Stimulated activated CD8-positive, alpha-beta memory T cell treated with anti-CD3 and anti-CD28 coated beads, Interleukin-7, amount 100 ng/mL, for 1 hour (primary cell): ENCODE data around the gene OPA3.

ENCODE experiments used
- DNase-seq, 2 donors: peaks; one replicate each; pipeline ENCODE4 v3.0.0-alpha.2; 2020; ENCODE audit warnings: low read depth in 2 of 2

OPA3 gene

GRCh38 chr19:45598267-45599001 lies 13.8 kb upstream of the OPA3 start:
- no peak for DNase-seq

- DNase-seq: no peak
Measured at GRCh38 chr19:45597425-45598111, 13.0 kb upstream of the OPA3 start.

GRCh38 chr19:45595814-45596213 lies 11.2 kb upstream of the OPA3 start:
- DNase-seq: no peak

GRCh38 chr19:45593520-45593919 lies 8.9 kb upstream of the OPA3 start:
- no peak for DNase-seq

- no peak for DNase-seq
Measured at GRCh38 chr19:45592366-45592765, 7.8 kb upstream of the OPA3 start.

- DNase-seq: no peak
Measured at GRCh38 chr19:45591638-45592005, 7.0 kb upstream of the OPA3 start.

GRCh38 chr19:45591004-45591637 lies 6.5 kb upstream of the OPA3 start:
- no peak for DNase-seq

GRCh38 chr19:45590300-45591003 lies 5.8 kb upstream of the OPA3 start:
- DNase-seq: no peak

GRCh38 chr19:45589768-45590167 lies 5.2 kb upstream of the OPA3 start:
- DNase-seq: no peak

- DNase-seq: no peak
Measured at GRCh38 chr19:45587873-45588272, 3.3 kb upstream of the OPA3 start.

- no peak for DNase-seq
Measured at GRCh38 chr19:45585158-45585577, 566 bp upstream of the OPA3 start.

- DNase-seq: no peak
Measured at GRCh38 chr19:45581576-45581975, 3.0 kb downstream of the OPA3 start.

- no peak for DNase-seq
Measured at GRCh38 chr19:45578861-45579260, 5.7 kb downstream of the OPA3 start.

- DNase-seq: no peak
Measured at GRCh38 chr19:45577111-45577905, 7.3 kb downstream of the OPA3 start.

GRCh38 chr19:45576682-45577081 lies 7.9 kb downstream of the OPA3 start:
- DNase-seq: no peak

- DNase-seq: no peak
Measured at GRCh38 chr19:45575216-45575615, 9.4 kb downstream of the OPA3 start.

- DNase-seq: no peak
Measured at GRCh38 chr19:45574526-45574925, 10.1 kb downstream of the OPA3 start.

GRCh38 chr19:45571457-45572220 lies 13.0 kb downstream of the OPA3 start:
- no peak for DNase-seq

- peak in 1 of 2 donors; percentile 23 for DNase-seq
Measured at GRCh38 chr19:45569619-45570421, 14.8 kb downstream of the OPA3 start.

- no peak for DNase-seq
Measured at GRCh38 chr19:45568732-45569131, 15.9 kb downstream of the OPA3 start.
